ENCODE results near the gene TMEM39B.

DNA sequence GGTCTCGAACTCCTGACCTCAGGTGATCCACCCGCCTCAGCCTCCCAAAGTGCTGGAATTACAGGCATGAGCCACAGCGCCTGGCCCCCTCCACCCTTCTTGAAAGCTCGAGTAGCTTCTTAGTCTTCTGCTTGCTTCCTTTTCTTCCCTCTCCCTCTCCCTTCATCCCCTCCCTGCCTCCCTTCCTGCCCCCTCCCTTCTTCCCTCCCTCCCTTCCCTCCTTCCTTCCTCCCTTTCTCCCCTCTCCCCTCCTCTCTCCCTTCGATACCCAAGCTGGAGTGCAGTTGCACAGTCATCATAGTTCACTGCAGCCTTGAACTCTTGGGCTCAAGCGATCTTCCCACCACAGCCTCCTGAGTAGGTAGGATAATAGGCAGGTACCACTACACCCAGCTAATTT is 47.2 kb upstream of the TMEM39B start:
- TF ChIP-seq EP300 (IDR thresholded peaks at IDR 0.05) (no peak), POLR2A (IDR thresholded peaks at IDR 0.05) (no peak), POLR2AphosphoS5 (IDR thresholded peaks at IDR 0.05) (no peak)
- TF ChIP-seq, protein P1, sequence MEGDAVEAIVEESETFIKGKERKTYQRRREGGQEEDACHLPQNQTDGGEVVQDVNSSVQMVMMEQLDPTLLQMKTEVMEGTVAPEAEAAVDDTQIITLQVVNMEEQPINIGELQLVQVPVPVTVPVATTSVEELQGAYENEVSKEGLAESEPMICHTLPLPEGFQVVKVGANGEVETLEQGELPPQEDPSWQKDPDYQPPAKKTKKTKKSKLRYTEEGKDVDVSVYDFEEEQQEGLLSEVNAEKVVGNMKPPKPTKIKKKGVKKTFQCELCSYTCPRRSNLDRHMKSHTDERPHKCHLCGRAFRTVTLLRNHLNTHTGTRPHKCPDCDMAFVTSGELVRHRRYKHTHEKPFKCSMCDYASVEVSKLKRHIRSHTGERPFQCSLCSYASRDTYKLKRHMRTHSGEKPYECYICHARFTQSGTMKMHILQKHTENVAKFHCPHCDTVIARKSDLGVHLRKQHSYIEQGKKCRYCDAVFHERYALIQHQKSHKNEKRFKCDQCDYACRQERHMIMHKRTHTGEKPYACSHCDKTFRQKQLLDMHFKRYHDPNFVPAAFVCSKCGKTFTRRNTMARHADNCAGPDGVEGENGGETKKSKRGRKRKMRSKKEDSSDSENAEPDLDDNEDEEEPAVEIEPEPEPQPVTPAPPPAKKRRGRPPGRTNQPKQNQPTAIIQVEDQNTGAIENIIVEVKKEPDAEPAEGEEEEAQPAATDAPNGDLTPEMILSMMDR (IDR thresholded peaks at IDR 0.05) = no peak

Measured in suprapubic skin (tissue), 4 donors.